ENCODE data around the gene ADAM19. TPM values are rescaled to one million over a fixed set of nuclear protein-coding genes. Genes with fewer than 3 reads are reported as not detected.

The ADAM19 gene
- total RNA-seq, 1 donor from 2014 or later: 14.1 TPM

GRCh38 chr5:157535042-157535865 is 40.3 kb downstream of the ADAM19 start:
- Histone ChIP-seq H3K4me1 (ENCODE audit: control insufficient read depth in 3 of 3, insufficient read depth in 3 of 3, low read length in 3 of 3) (peaks cover 29 to 39% (median 38%) of the 10 kb centered on the region in 3 donors), H3K27ac (ENCODE audit: low read depth, low read length) (peak overlapping the region; percentile 64), H3K9ac (ENCODE audit: low read depth in 1 of 3, low read length in 3 of 3) (no peak overlapping the region), H3K36me3 (ENCODE audit: control insufficient read depth in 3 of 3, insufficient read depth in 3 of 3, low read length in 3 of 3) (peaks cover 0 to 11% (median 6%) of the 10 kb centered on the region in 3 donors), H3K9me3 (ENCODE audit: control insufficient read depth in 3 of 3, low read length in 3 of 3) (no peaks in the 10 kb centered on the region), H3K27me3 (ENCODE audit: control insufficient read depth in 3 of 3, insufficient read depth in 3 of 3, low read length in 3 of 3) (no peaks in the 10 kb centered on the region), H3K4me3 (ENCODE audit: low read length in 3 of 3) (no peak overlapping the region)

GRCh38 chr5:157533011-157533481 is 42.5 kb downstream of the ADAM19 start:
- H3K4me1 ChIP-seq (ENCODE audit: control insufficient read depth in 3 of 3, insufficient read depth in 3 of 3, low read length in 3 of 3): peaks cover 36 to 46% (median 44%) of the 10 kb centered on the region in 3 donors
- peaks cover 0 to 12% (median 6%) of the 10 kb centered on the region in 3 donors for H3K36me3 ChIP-seq (ENCODE audit: control insufficient read depth in 3 of 3, insufficient read depth in 3 of 3, low read length in 3 of 3)
- peak overlapping the region in 1 of 3 donors; percentile 4 for H3K4me3 ChIP-seq (ENCODE audit: low read length in 3 of 3)
- no peak overlapping the region for H3K9ac ChIP-seq (ENCODE audit: low read depth in 1 of 3, low read length in 3 of 3)
- peak overlapping the region; percentile 59 for H3K27ac ChIP-seq (ENCODE audit: low read depth, low read length)
- no peaks in the 10 kb centered on the region for H3K27me3 ChIP-seq (ENCODE audit: control insufficient read depth in 3 of 3, insufficient read depth in 3 of 3, low read length in 3 of 3)
- no peaks in the 10 kb centered on the region for H3K9me3 ChIP-seq (ENCODE audit: control insufficient read depth in 3 of 3, low read length in 3 of 3)

DNA sequence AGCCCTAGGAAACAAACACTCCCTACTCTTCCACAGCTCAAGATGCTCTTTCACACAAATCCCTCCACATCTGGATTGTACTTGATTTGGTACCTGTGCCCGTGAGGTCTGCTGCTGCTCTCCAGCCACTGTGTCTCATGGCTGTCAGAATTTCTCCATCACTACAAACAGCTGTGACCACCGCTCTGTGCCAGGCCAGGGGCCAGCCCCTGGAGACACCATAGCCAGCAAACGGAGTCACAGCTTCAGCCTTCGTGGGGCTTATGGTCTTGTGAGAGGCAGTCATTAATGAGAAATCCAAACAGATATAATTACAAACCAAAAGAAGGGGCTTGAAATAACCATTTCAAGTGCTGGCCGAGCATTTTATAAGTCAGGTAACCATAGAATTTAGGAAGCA is 43.6 kb downstream of the ADAM19 start:
- H3K27me3 ChIP-seq (ENCODE audit: control insufficient read depth in 3 of 3, insufficient read depth in 3 of 3, low read length in 3 of 3): no peaks in the 10 kb centered on the region
- no peak overlapping the region for H3K9ac ChIP-seq (ENCODE audit: low read depth in 1 of 3, low read length in 3 of 3)
- H3K27ac ChIP-seq (ENCODE audit: low read depth, low read length): no peak overlapping the region
- no peak overlapping the region for H3K4me3 ChIP-seq (ENCODE audit: low read length in 3 of 3)
- peaks cover 38 to 46% (median 44%) of the 10 kb centered on the region in 3 donors for H3K4me1 ChIP-seq (ENCODE audit: control insufficient read depth in 3 of 3, insufficient read depth in 3 of 3, low read length in 3 of 3)
- H3K9me3 ChIP-seq (ENCODE audit: control insufficient read depth in 3 of 3, low read length in 3 of 3): no peaks in the 10 kb centered on the region
- H3K36me3 ChIP-seq (ENCODE audit: control insufficient read depth in 3 of 3, insufficient read depth in 3 of 3, low read length in 3 of 3): peaks cover 0 to 14% (median 2%) of the 10 kb centered on the region in 3 donors

GRCh38 chr5:157530226-157530972 is 45.2 kb downstream of the ADAM19 start:
- Histone ChIP-seq H3K27ac (ENCODE audit: low read depth, low read length) (no peak overlapping the region), H3K36me3 (ENCODE audit: control insufficient read depth in 3 of 3, insufficient read depth in 3 of 3, low read length in 3 of 3) (peaks cover 0 to 8% (median 2%) of the 10 kb centered on the region in 3 donors), H3K9ac (ENCODE audit: low read depth in 1 of 3, low read length in 3 of 3) (no peak overlapping the region), H3K27me3 (ENCODE audit: control insufficient read depth in 3 of 3, insufficient read depth in 3 of 3, low read length in 3 of 3) (no peaks in the 10 kb centered on the region), H3K9me3 (ENCODE audit: control insufficient read depth in 3 of 3, low read length in 3 of 3) (no peaks in the 10 kb centered on the region), H3K4me3 (ENCODE audit: low read length in 3 of 3) (no peak overlapping the region), H3K4me1 (ENCODE audit: control insufficient read depth in 3 of 3, insufficient read depth in 3 of 3, low read length in 3 of 3) (peaks cover 31 to 39% (median 36%) of the 10 kb centered on the region in 3 donors)

GRCh38 chr5:157529002-157529401 is 46.6 kb downstream of the ADAM19 start:
- Histone ChIP-seq H3K9ac (ENCODE audit: low read depth in 1 of 3, low read length in 3 of 3) (no peak overlapping the region), H3K4me1 (ENCODE audit: control insufficient read depth in 3 of 3, insufficient read depth in 3 of 3, low read length in 3 of 3) (peaks cover 22 to 27% (median 23%) of the 10 kb centered on the region in 3 donors), H3K4me3 (ENCODE audit: low read length in 3 of 3) (no peak overlapping the region), H3K36me3 (ENCODE audit: control insufficient read depth in 3 of 3, insufficient read depth in 3 of 3, low read length in 3 of 3) (peaks cover 0 to 8% (median 2%) of the 10 kb centered on the region in 3 donors), H3K9me3 (ENCODE audit: control insufficient read depth in 3 of 3, low read length in 3 of 3) (no peaks in the 10 kb centered on the region), H3K27me3 (ENCODE audit: control insufficient read depth in 3 of 3, insufficient read depth in 3 of 3, low read length in 3 of 3) (no peaks in the 10 kb centered on the region), H3K27ac (ENCODE audit: low read depth, low read length) (no peak overlapping the region)

GRCh38 chr5:157528036-157528632 is 47.4 kb downstream of the ADAM19 start:
- Histone ChIP-seq H3K27ac (ENCODE audit: low read depth, low read length) (no peak overlapping the region), H3K4me1 (ENCODE audit: control insufficient read depth in 3 of 3, insufficient read depth in 3 of 3, low read length in 3 of 3) (peaks cover 13 to 19% (median 18%) of the 10 kb centered on the region in 3 donors)

GRCh38 chr5:157524887-157525286 is 50.7 kb downstream of the ADAM19 start:
- Histone ChIP-seq H3K27ac (ENCODE audit: low read depth, low read length) (no peak overlapping the region), H3K36me3 (ENCODE audit: control insufficient read depth in 3 of 3, insufficient read depth in 3 of 3, low read length in 3 of 3) (peaks cover 0 to 3% (median 0%) of the 10 kb centered on the region in 3 donors), H3K4me3 (ENCODE audit: low read length in 3 of 3) (no peak overlapping the region), H3K9ac (ENCODE audit: low read depth in 1 of 3, low read length in 3 of 3) (no peak overlapping the region), H3K9me3 (ENCODE audit: control insufficient read depth in 3 of 3, low read length in 3 of 3) (no peaks in the 10 kb centered on the region), H3K4me1 (ENCODE audit: control insufficient read depth in 3 of 3, insufficient read depth in 3 of 3, low read length in 3 of 3) (peaks cover 8 to 10% (median 9%) of the 10 kb centered on the region in 3 donors), H3K27me3 (ENCODE audit: control insufficient read depth in 3 of 3, insufficient read depth in 3 of 3, low read length in 3 of 3) (no peaks in the 10 kb centered on the region)

More at GRCh38 chr5:157528036-157528632, 47.4 kb downstream of the ADAM19 start:
- no peak overlapping the region for H3K9ac ChIP-seq (ENCODE audit: low read depth in 1 of 3, low read length in 3 of 3)
- H3K36me3 ChIP-seq (ENCODE audit: control insufficient read depth in 3 of 3, insufficient read depth in 3 of 3, low read length in 3 of 3): peaks cover 0 to 8% (median 2%) of the 10 kb centered on the region in 3 donors
- no peaks in the 10 kb centered on the region for H3K9me3 ChIP-seq (ENCODE audit: control insufficient read depth in 3 of 3, low read length in 3 of 3)
- no peaks in the 10 kb centered on the region for H3K27me3 ChIP-seq (ENCODE audit: control insufficient read depth in 3 of 3, insufficient read depth in 3 of 3, low read length in 3 of 3)
- H3K4me3 ChIP-seq (ENCODE audit: low read length in 3 of 3): peak overlapping the region in 1 of 3 donors; percentile 35

GRCh38 chr5:157523976-157524375 is 51.6 kb downstream of the ADAM19 start:
- Histone ChIP-seq H3K9ac (ENCODE audit: low read depth in 1 of 3, low read length in 3 of 3) (no peak overlapping the region), H3K4me1 (ENCODE audit: control insufficient read depth in 3 of 3, insufficient read depth in 3 of 3, low read length in 3 of 3) (peaks cover 8 to 10% (median 9%) of the 10 kb centered on the region in 3 donors), H3K36me3 (ENCODE audit: control insufficient read depth in 3 of 3, insufficient read depth in 3 of 3, low read length in 3 of 3) (peaks cover 0 to 3% (median under 1%) of the 10 kb centered on the region in 3 donors), H3K9me3 (ENCODE audit: control insufficient read depth in 3 of 3, low read length in 3 of 3) (no peaks in the 10 kb centered on the region), H3K4me3 (ENCODE audit: low read length in 3 of 3) (no peak overlapping the region), H3K27me3 (ENCODE audit: control insufficient read depth in 3 of 3, insufficient read depth in 3 of 3, low read length in 3 of 3) (no peaks in the 10 kb centered on the region), H3K27ac (ENCODE audit: low read depth, low read length) (no peak overlapping the region)

DNA sequence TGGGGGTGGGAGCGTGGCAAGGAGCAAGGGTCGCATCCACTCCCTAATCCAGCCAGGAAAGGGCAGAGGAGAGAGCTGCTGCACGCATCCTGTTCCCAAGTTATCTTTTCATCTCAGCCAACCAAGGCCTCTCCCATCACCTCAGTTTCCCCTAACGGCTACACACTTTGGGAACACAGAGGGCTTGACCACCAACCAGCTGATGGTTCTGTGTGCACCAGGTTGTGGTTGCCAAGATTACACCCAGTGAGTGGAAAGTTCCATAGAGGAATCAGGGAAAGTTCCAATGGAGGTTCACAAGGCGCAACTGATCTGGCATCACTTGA is 53.9 kb downstream of the ADAM19 start:
- Histone ChIP-seq H3K4me3 (ENCODE audit: low read length in 3 of 3) (no peak overlapping the region), H3K27ac (ENCODE audit: low read depth, low read length) (no peak overlapping the region), H3K27me3 (ENCODE audit: control insufficient read depth in 3 of 3, insufficient read depth in 3 of 3, low read length in 3 of 3) (no peaks in the 10 kb centered on the region), H3K9ac (ENCODE audit: low read depth in 1 of 3, low read length in 3 of 3) (no peak overlapping the region), H3K36me3 (ENCODE audit: control insufficient read depth in 3 of 3, insufficient read depth in 3 of 3, low read length in 3 of 3) (peaks cover 0 to 2% (median 0%) of the 10 kb centered on the region in 3 donors), H3K4me1 (ENCODE audit: control insufficient read depth in 3 of 3, insufficient read depth in 3 of 3, low read length in 3 of 3) (peaks cover 8 to 11% (median 10%) of the 10 kb centered on the region in 3 donors), H3K9me3 (ENCODE audit: control insufficient read depth in 3 of 3, low read length in 3 of 3) (no peaks in the 10 kb centered on the region)
